SIG-M5 (cell line): ENCODE data around the gene UBE3D.
"Not testable (repeated sequence)": the region's sequence is repeated elsewhere in the genome, so short reads cannot be mapped to it uniquely, and the experiment has no call there.

ENCODE experiments used
- DNase-seq: peaks from one replicate; lab custom pipeline; 2025; lab: John Stamatoyannopoulos, UW

UBE3D gene

GRCh38 chr6:82978362-82978945, 87.2 kb downstream of the UBE3D start:
- DNase-seq = no peak

- no peak for DNase-seq
These were observed 89.5 kb downstream of the UBE3D start for GRCh38 chr6:82976179-82976578.

GRCh38 chr6:82971877-82972460, 93.7 kb downstream of the UBE3D start:
- DNase-seq = no peak

- no peak for DNase-seq
These were observed 94.8 kb downstream of the UBE3D start for GRCh38 chr6:82970839-82971238.

- DNase-seq = no peak
These were observed 96.9 kb downstream of the UBE3D start for GRCh38 chr6:82968708-82969107.

- DNase-seq = no peak
These were observed 102.3 kb downstream of the UBE3D start for GRCh38 chr6:82963191-82963925.

GRCh38 chr6:82959385-82959941, 106.2 kb downstream of the UBE3D start:
- DNase-seq = no peak

- no peak for DNase-seq
These were observed 107.1 kb downstream of the UBE3D start for GRCh38 chr6:82958551-82958950.

- DNase-seq = no peak
These were observed 107.8 kb downstream of the UBE3D start for GRCh38 chr6:82957868-82958245.

- no peak for DNase-seq
These were observed 108.3 kb downstream of the UBE3D start for GRCh38 chr6:82957171-82957867.

- no peak for DNase-seq
These were observed 109.8 kb downstream of the UBE3D start for GRCh38 chr6:82955841-82956240.

GRCh38 chr6:82954937-82955577, 110.6 kb downstream of the UBE3D start:
- DNase-seq = no peak

GRCh38 chr6:82954356-82954755, 111.3 kb downstream of the UBE3D start:
- no peak for DNase-seq

GRCh38 chr6:82953871-82954270, 111.8 kb downstream of the UBE3D start:
- no peak for DNase-seq

GRCh38 chr6:82951935-82952334, 113.7 kb downstream of the UBE3D start:
- DNase-seq = no peak

- no peak for DNase-seq
These were observed 114.3 kb downstream of the UBE3D start for GRCh38 chr6:82951389-82951788.

GRCh38 chr6:82930915-82931314, 134.7 kb downstream of the UBE3D start:
- DNase-seq = not testable (repeated sequence)

GRCh38 chr6:82924799-82925535, 140.7 kb downstream of the UBE3D start:
- DNase-seq = no peak

- DNase-seq = no peak
These were observed 144.4 kb downstream of the UBE3D start for GRCh38 chr6:82921258-82921657.

- DNase-seq = no peak
These were observed 148.1 kb downstream of the UBE3D start for GRCh38 chr6:82917346-82918064.

GRCh38 chr6:82915666-82916065, 150.0 kb downstream of the UBE3D start:
- DNase-seq = no peak
